IMR-90 (cell line): ENCODE results near the gene PALS2. TPM values are rescaled to one million over a fixed set of nuclear protein-coding genes. Genes with fewer than 3 reads are reported as not detected.

ENCODE experiments used
- ATAC-seq: fragments of 200-7000 bp; cut with Tn5 transposase; 2 replicates; pipeline ENCODE4 v1.9.1; 2020; ENCODE audit warnings: low read depth, mild to moderate bottlenecking, moderate library complexity
- BruUV-seq: library from RNA; stranded (reverse); fragments of 400-500 nt; replicated peaks from 2 replicates; lab custom pipeline; 2021; lab: Mats Ljungman, UMichigan
- CTCF ChIA-PET: fragments of 300-600 bp; formaldehyde crosslinking; extraction: SDS; loops from one replicate; lab custom pipeline; 2021; ENCODE audit warnings: antibody characterized with exemption; lab: Yijun Ruan, JAX
- POLR2A ChIA-PET: fragments of 300-600 bp; sonication (Branson Sonifier 250); formaldehyde crosslinking; loops from one replicate; lab custom pipeline; 2022; ENCODE audit warnings: antibody characterized with exemption; ENCODE audit not compliant: unreplicated experiment; lab: Charles Lee
- DNase-seq: peaks from one replicate; pipeline ENCODE4 v3.0.0; 2013
- H2AFZ ChIP-seq: replicated peaks from 2 replicates; pipeline ENCODE3; 2013; ENCODE audit warnings: low read length, mild to moderate bottlenecking; ENCODE audit not compliant: poor library complexity
- H2AK5ac ChIP-seq: 2 replicates; pipeline ENCODE4 v1.6.1; 2013; ENCODE audit warnings: low read depth, low read length, inconsistent platforms
- H2AK9ac ChIP-seq: replicated peaks from 2 replicates; pipeline ENCODE3; 2013; ENCODE audit warnings: mild to moderate bottlenecking, low read depth, low read length, moderate library complexity; ENCODE audit not compliant: poor library complexity
- H2BK120ac ChIP-seq: 2 replicates; pipeline ENCODE4 v1.6.1; 2013; ENCODE audit warnings: low read depth, low read length, inconsistent platforms
- H2BK15ac ChIP-seq: 3 replicates; pipeline ENCODE4 v1.6.1; 2013; ENCODE audit warnings: low read depth, low read length, inconsistent platforms
- H2BK20ac ChIP-seq: 2 replicates; pipeline ENCODE4 v1.6.1; 2013; ENCODE audit warnings: low read depth, mild to moderate bottlenecking, inconsistent platforms, low read length, moderate library complexity
- H2BK5ac ChIP-seq: 2 replicates; pipeline ENCODE4 v1.6.1; 2013; ENCODE audit warnings: mild to moderate bottlenecking, low read depth, low read length, inconsistent platforms; ENCODE audit not compliant: poor library complexity, severe bottlenecking
- H3K14ac ChIP-seq: replicated peaks from 2 replicates; pipeline ENCODE4 v1.6.1; 2013; ENCODE audit warnings: low read depth, low read length, inconsistent platforms
- H3K18ac ChIP-seq: 2 replicates; pipeline ENCODE4 v1.6.1; 2013; ENCODE audit warnings: low read depth, low read length, control low read depth
- H3K23ac ChIP-seq: 2 replicates; pipeline ENCODE4 v1.6.1; 2013; ENCODE audit warnings: low read depth, low read length, inconsistent platforms
- H3K27ac ChIP-seq: 2 replicates; pipeline ENCODE4 v1.5.1; 2013; ENCODE audit warnings: mild to moderate bottlenecking, control low read depth, low read length; ENCODE audit not compliant: insufficient read depth
- H3K27me3 ChIP-seq: 2 replicates; pipeline ENCODE4 v1.6.1; 2013; ENCODE audit warnings: low read length; ENCODE audit not compliant: control insufficient read depth, insufficient read depth
- H3K36me3 ChIP-seq: 2 replicates; pipeline ENCODE4 v1.6.1; 2013; ENCODE audit warnings: low read length, mixed read lengths; ENCODE audit not compliant: control insufficient read depth, insufficient read depth
- H3K4ac ChIP-seq: 2 replicates; pipeline ENCODE4 v1.6.1; 2013; ENCODE audit warnings: low read depth, low read length, inconsistent platforms
- H3K4me1 ChIP-seq: 2 replicates; pipeline ENCODE4 v1.6.1; 2013; ENCODE audit warnings: low read length, mixed read lengths; ENCODE audit not compliant: control insufficient read depth, insufficient read depth
- H3K4me2 ChIP-seq: 2 replicates; pipeline ENCODE4 v1.6.1; 2013; ENCODE audit warnings: low read depth, mild to moderate bottlenecking, control low read depth, low read length, moderate library complexity
- H3K4me3 ChIP-seq: 2 replicates; pipeline ENCODE4 v1.5.1; 2013; ENCODE audit warnings: low read depth, mild to moderate bottlenecking, control low read depth, low read length, moderate library complexity; ENCODE audit not compliant: insufficient read depth
- H3K56ac ChIP-seq: 2 replicates; pipeline ENCODE4 v1.6.1; 2013; ENCODE audit warnings: low read length, inconsistent platforms; ENCODE audit not compliant: insufficient read depth; ENCODE audit errors: extremely low read depth
- H3K79me1 ChIP-seq, 2 experiments: 2 replicates each; pipeline ENCODE4 v1.6.1; 2013; ENCODE audit warnings: low read length in 2 of 2, inconsistent platforms in 1 of 2, low read depth in 1 of 2
- H3K9ac ChIP-seq: 2 replicates; pipeline ENCODE4 v1.6.1; 2013; ENCODE audit warnings: low read depth, low read length, control low read depth
- H3K9me1 ChIP-seq: 2 replicates; pipeline ENCODE4 v1.6.1; 2013; ENCODE audit warnings: low read length, inconsistent platforms; ENCODE audit not compliant: insufficient read depth
- H3K9me3 ChIP-seq: 2 replicates; pipeline ENCODE4 v1.6.1; 2013; ENCODE audit warnings: low read length; ENCODE audit not compliant: control insufficient read depth, insufficient read depth
- H4K20me1 ChIP-seq: 2 replicates; pipeline ENCODE4 v1.6.1; 2013; ENCODE audit warnings: low read length, inconsistent platforms; ENCODE audit not compliant: insufficient read depth
- H4K5ac ChIP-seq: 2 replicates; pipeline ENCODE4 v1.6.1; 2013; ENCODE audit warnings: mild to moderate bottlenecking, low read depth, low read length, control low read depth
- H4K8ac ChIP-seq, 2 experiments: 2 replicates each; pipeline ENCODE4 v1.6.1; 2013; ENCODE audit warnings: low read depth in 2 of 2, low read length in 2 of 2, control low read depth in 1 of 2, inconsistent platforms in 1 of 2
- H4K91ac ChIP-seq: 2 replicates; pipeline ENCODE4 v1.6.1; 2013; ENCODE audit warnings: low read depth, low read length, inconsistent platforms; ENCODE audit not compliant: insufficient read depth
- BHLHE40 ChIP-seq: fragments of 150-350 bp; IDR thresholded peaks from 2 replicates; pipeline ENCODE4 v1.6.1; 2016; ENCODE audit warnings: mild to moderate bottlenecking, low read depth, low read length
- CEBPB ChIP-seq: IDR thresholded peaks from 2 replicates; pipeline ENCODE4 v1.6.1; 2012; ENCODE audit warnings: low read depth, low read length, improper control_type of control experiment
- CHD1 ChIP-seq: IDR thresholded peaks from 2 replicates; pipeline ENCODE4 v1.6.1; 2012; ENCODE audit warnings: low read depth, low read length, improper control_type of control experiment
- FOS ChIP-seq: fragments of 150-350 bp; IDR thresholded peaks from 2 replicates; pipeline ENCODE4 v1.6.1; 2016; ENCODE audit warnings: low read depth, low read length
- MAFK ChIP-seq: IDR thresholded peaks from 2 replicates; pipeline ENCODE4 v1.6.1; 2012; ENCODE audit warnings: low read depth, low read length, improper control_type of control experiment
- MAZ ChIP-seq: IDR thresholded peaks from 2 replicates; pipeline ENCODE4 v1.6.1; 2012; ENCODE audit warnings: low read depth, mild to moderate bottlenecking, low read length, improper control_type of control experiment, moderate library complexity, borderline replicate concordance
- MXI1 ChIP-seq: IDR thresholded peaks from 2 replicates; pipeline ENCODE4 v1.6.1; 2012; ENCODE audit warnings: low read depth, mild to moderate bottlenecking, low read length, moderate library complexity, borderline replicate concordance
- NFE2L2 ChIP-seq: fragments of 150-350 bp; IDR thresholded peaks from 2 replicates; pipeline ENCODE4 v1.6.1; 2016; ENCODE audit warnings: low read depth, mild to moderate bottlenecking, low read length
- POLR2A ChIP-seq: IDR thresholded peaks from 2 replicates; pipeline ENCODE4 v1.6.1; 2012; ENCODE audit warnings: mild to moderate bottlenecking, low read depth, low read length
- RAD21 ChIP-seq: IDR thresholded peaks from 2 replicates; pipeline ENCODE4 v1.6.1; 2012; ENCODE audit warnings: low read length, improper control_type of control experiment
- RCOR1 ChIP-seq: IDR thresholded peaks from 2 replicates; pipeline ENCODE4 v1.6.1; 2012; ENCODE audit warnings: mild to moderate bottlenecking, low read length, improper control_type of control experiment; ENCODE audit not compliant: insufficient replicate concordance
- RFX5 ChIP-seq: IDR thresholded peaks from 2 replicates; pipeline ENCODE4 v1.8.0; 2012; ENCODE audit warnings: low read depth, mild to moderate bottlenecking, low read length, moderate library complexity
- SMC3 ChIP-seq: fragments of 150-350 bp; IDR thresholded peaks from 2 replicates; pipeline ENCODE4 v1.6.1; 2016; ENCODE audit warnings: low read depth, mild to moderate bottlenecking, antibody characterized with exemption, low read length, moderate library complexity
- WGBS, 2 experiments: methylation state at CpG; one replicate each; pipeline versions ENCODE4 v1.1.5 to v1.1.7; 2013; ENCODE audit warnings: missing lambda C conversion rate in 2 of 2; ENCODE audit not compliant: insufficient read length in 1 of 2; ENCODE audit errors: extremely low coverage in 2 of 2; 5-methylcytosine and 5-hydroxymethylcytosine counted together
- dilution Hi-C: fragments of 300-500 bp; cut with HindIII; formaldehyde crosslinking; loops from one replicate; pipeline ENCODE4 v1.14.3; 2018; ENCODE audit warnings: low sequenced_read_pairs; ENCODE audit not compliant: unreplicated experiment
- in situ Hi-C: fragments of 300-500 bp; cut with MboI; formaldehyde crosslinking; loops from 3 replicates; pipeline ENCODE4 v1.14.3; 2019; ENCODE audit warnings: low sequenced_read_pairs, inconsistent platforms, mixed read lengths
- intact Hi-C: fragments of 100-400 bp; cut with micrococcal nuclease; formaldehyde crosslinking; loops from 2 replicates; pipeline ENCODE4 v1.10.0; 2022
- polyA plus RNA-seq, 3 experiments: library from polyadenylated mRNA; depleted of rRNA; stranded (reverse); fragments of >200 nt; gene quantifications; 2 replicates each; pipeline ENCODE4 v1.2.3, GENCODE V29; 2012; ENCODE audit warnings: low replicate concordance in 1 of 3
- total RNA-seq: library from RNA; depleted of rRNA; stranded (reverse); fragments of >200 nt; gene quantifications from 2 replicates; pipeline ENCODE4 v1.2.3, GENCODE V29; 2012
- TF ChIP-seq, protein P1 (sequence below): fragments of 150-350 bp; IDR thresholded peaks from 2 replicates; pipeline ENCODE4 v1.6.1; 2016; ENCODE audit warnings: low read depth, mild to moderate bottlenecking, low read length, moderate library complexity, borderline replicate concordance
- TF ChIP-seq, protein P2 (sequence below): conservative IDR thresholded peaks from 2 replicates; pipeline ENCODE4 v1.5.1; 2012; ENCODE audit warnings: mild to moderate bottlenecking, low read depth, low read length, improper control_type of control experiment
- TF ChIP-seq, protein P3 (sequence below): fragments of 150-350 bp; IDR thresholded peaks from 2 replicates; pipeline ENCODE4 v1.6.1; 2017; ENCODE audit warnings: mild to moderate bottlenecking, antibody characterized with exemption, low read length, low read depth

The PALS2 gene
- total and polyA plus RNA-seq, 2 of the 4 experiments (the other 2 are of a cell fraction), result 8.8 to 15.4 TPM

DNA sequence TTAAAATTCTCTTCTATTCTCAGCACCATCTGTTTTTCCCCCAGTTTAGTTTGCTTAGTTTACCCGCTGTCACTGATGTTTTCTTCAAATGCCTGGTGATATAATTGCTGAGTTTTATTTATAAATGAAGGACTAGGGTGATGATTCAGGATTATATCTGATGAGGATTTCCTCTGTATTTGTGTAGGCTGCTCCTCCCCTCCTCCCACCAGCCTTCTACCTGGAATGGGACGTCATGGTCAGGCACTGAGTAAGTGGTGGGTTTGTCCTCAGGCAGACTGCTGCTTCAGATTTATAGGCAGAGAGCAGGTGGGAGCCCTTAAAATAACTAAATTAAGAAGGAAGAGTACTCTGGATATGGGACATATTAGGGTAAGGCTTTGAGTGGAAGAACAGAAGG is 35.8 kb downstream of the PALS2 start:
- CTCF ChIA-PET, result no interaction called here
- BruUV-seq, result no TSS peak
- in situ Hi-C loops, result no loop called here
- no peaks in the 10 kb centered on the region for H3K36me3 ChIP-seq
- no peak overlapping the region for H3K18ac ChIP-seq
- no peak overlapping the region for H3K56ac ChIP-seq
- peaks cover 7 to 14% of the 10 kb centered on the region in 2 experiments; a peak in 1 of 4 replicates for H3K79me1 ChIP-seq
- no peaks in the 10 kb centered on the region for H3K27me3 ChIP-seq
- intact Hi-C loops, result no loop called here
- DNase-seq, result no peak
- no peak overlapping the region for H2AFZ ChIP-seq
- no peak overlapping the region for H2BK15ac ChIP-seq
- H3K4me1 ChIP-seq, result no peaks in the 10 kb centered on the region; the same call in 1 of the 2 replicates
- H2AK9ac ChIP-seq, result no peak overlapping the region
- TF ChIP-seq POLR2A (no peak), NFE2L2 (no peak), BHLHE40 (no peak), RCOR1 (no peak), CHD1 (no peak), MAZ (no peak), RFX5 (no peak), MAFK (no peak), FOS (no peak), SMC3 (no peak), CEBPB (no peak), MXI1 (no peak), RAD21 (no peak)
- TF ChIP-seq, protein P1, sequence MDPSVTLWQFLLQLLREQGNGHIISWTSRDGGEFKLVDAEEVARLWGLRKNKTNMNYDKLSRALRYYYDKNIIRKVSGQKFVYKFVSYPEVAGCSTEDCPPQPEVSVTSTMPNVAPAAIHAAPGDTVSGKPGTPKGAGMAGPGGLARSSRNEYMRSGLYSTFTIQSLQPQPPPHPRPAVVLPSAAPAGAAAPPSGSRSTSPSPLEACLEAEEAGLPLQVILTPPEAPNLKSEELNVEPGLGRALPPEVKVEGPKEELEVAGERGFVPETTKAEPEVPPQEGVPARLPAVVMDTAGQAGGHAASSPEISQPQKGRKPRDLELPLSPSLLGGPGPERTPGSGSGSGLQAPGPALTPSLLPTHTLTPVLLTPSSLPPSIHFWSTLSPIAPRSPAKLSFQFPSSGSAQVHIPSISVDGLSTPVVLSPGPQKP, result no peak
- TF ChIP-seq, protein P2, sequence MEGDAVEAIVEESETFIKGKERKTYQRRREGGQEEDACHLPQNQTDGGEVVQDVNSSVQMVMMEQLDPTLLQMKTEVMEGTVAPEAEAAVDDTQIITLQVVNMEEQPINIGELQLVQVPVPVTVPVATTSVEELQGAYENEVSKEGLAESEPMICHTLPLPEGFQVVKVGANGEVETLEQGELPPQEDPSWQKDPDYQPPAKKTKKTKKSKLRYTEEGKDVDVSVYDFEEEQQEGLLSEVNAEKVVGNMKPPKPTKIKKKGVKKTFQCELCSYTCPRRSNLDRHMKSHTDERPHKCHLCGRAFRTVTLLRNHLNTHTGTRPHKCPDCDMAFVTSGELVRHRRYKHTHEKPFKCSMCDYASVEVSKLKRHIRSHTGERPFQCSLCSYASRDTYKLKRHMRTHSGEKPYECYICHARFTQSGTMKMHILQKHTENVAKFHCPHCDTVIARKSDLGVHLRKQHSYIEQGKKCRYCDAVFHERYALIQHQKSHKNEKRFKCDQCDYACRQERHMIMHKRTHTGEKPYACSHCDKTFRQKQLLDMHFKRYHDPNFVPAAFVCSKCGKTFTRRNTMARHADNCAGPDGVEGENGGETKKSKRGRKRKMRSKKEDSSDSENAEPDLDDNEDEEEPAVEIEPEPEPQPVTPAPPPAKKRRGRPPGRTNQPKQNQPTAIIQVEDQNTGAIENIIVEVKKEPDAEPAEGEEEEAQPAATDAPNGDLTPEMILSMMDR, result no peak
- TF ChIP-seq, protein P3, sequence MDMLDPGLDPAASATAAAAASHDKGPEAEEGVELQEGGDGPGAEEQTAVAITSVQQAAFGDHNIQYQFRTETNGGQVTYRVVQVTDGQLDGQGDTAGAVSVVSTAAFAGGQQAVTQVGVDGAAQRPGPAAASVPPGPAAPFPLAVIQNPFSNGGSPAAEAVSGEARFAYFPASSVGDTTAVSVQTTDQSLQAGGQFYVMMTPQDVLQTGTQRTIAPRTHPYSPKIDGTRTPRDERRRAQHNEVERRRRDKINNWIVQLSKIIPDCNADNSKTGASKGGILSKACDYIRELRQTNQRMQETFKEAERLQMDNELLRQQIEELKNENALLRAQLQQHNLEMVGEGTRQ, result no peak
- POLR2A ChIA-PET, result no interaction called here
- H3K27ac ChIP-seq, result no peak overlapping the region
- H4K20me1 ChIP-seq, result no peaks in the 10 kb centered on the region
- H3K14ac ChIP-seq, result no peak overlapping the region
- H3K9ac ChIP-seq, result no peak overlapping the region
- no peak overlapping the region for H3K4me2 ChIP-seq
- no peak overlapping the region for H3K4ac ChIP-seq
- no peak overlapping the region for H3K4me3 ChIP-seq
- H4K91ac ChIP-seq, result no peak overlapping the region
- dilution Hi-C loops, result no loop called here
- no peak overlapping the region for H2BK5ac ChIP-seq
- H4K8ac ChIP-seq, result no peak overlapping the region
- no peak overlapping the region for H3K23ac ChIP-seq
- H2BK20ac ChIP-seq, result no peak overlapping the region
- WGBS, 2 experiments, result no CpG with 5 or more reads among the region's 2 CpGs
- H4K5ac ChIP-seq, result no peak overlapping the region
- H2BK120ac ChIP-seq, result no peak overlapping the region
- ATAC-seq, result no peak
- no peaks in the 10 kb centered on the region for H3K9me3 ChIP-seq
- H2AK5ac ChIP-seq, result no peak overlapping the region
- H3K9me1 ChIP-seq, result no peaks in the 10 kb centered on the region
